Trophoblast cell (in vitro differentiated cells and primary cell): Measurements from ENCODE around the gene ADAMTS12.

Experiments
- DNase-seq, 2 donors: peaks; one replicate each; pipeline ENCODE4 v3.0.0-alpha.2; 2016
- H2AFZ ChIP-seq: 2 replicates; pipeline ENCODE4 v1.6.1; 2013; ENCODE audit warnings: low read length, moderate library complexity, mild to moderate bottlenecking; ENCODE audit not compliant: insufficient read depth, poor library complexity
- H2AK5ac ChIP-seq: 2 replicates; pipeline ENCODE4 v1.6.1; 2013; ENCODE audit warnings: mild to moderate bottlenecking, low read length
- H2BK120ac ChIP-seq: 2 replicates; pipeline ENCODE4 v1.6.1; 2013; ENCODE audit warnings: low read length, mild to moderate bottlenecking, moderate library complexity; ENCODE audit not compliant: insufficient read depth, poor library complexity
- H2BK12ac ChIP-seq: 2 replicates; pipeline ENCODE4 v1.6.1; 2013; ENCODE audit warnings: mild to moderate bottlenecking, low read length, moderate library complexity
- H2BK5ac ChIP-seq: 2 replicates; pipeline ENCODE4 v1.6.1; 2013; ENCODE audit warnings: low read length, low read depth, moderate library complexity, mild to moderate bottlenecking; ENCODE audit not compliant: poor library complexity
- H3K14ac ChIP-seq: 2 replicates; pipeline ENCODE4 v1.6.1; 2013; ENCODE audit warnings: mild to moderate bottlenecking, low read length
- H3K18ac ChIP-seq: 2 replicates; pipeline ENCODE4 v1.6.1; 2013; ENCODE audit warnings: mild to moderate bottlenecking, low read length
- H3K23ac ChIP-seq: 2 replicates; pipeline ENCODE4 v1.6.1; 2013; ENCODE audit warnings: low read length
- H3K27ac ChIP-seq: 2 replicates; pipeline ENCODE4 v1.5.1; 2013; ENCODE audit warnings: low read depth, mild to moderate bottlenecking, inconsistent platforms, low read length, moderate library complexity
- H3K27me3 ChIP-seq: 2 replicates; pipeline ENCODE4 v1.6.1; 2013; ENCODE audit warnings: inconsistent platforms, mild to moderate bottlenecking, low read length, moderate library complexity; ENCODE audit not compliant: insufficient read depth
- H3K36me3 ChIP-seq, 2 experiments: 1 replicate in 1 of 2; 2 replicates in 1 of 2; pipeline ENCODE4 v1.6.1; 2013; ENCODE audit warnings: low read length in 2 of 2, mild to moderate bottlenecking in 2 of 2, moderate library complexity in 1 of 2; ENCODE audit not compliant: insufficient read depth in 2 of 2, control insufficient read depth in 1 of 2
- H3K4ac ChIP-seq: 2 replicates; pipeline ENCODE4 v1.6.1; 2013; ENCODE audit warnings: low read depth, mild to moderate bottlenecking, low read length, moderate library complexity
- H3K4me1 ChIP-seq, 2 experiments: 1 replicate in 1 of 2; 2 replicates in 1 of 2; pipeline ENCODE4 v1.6.1; 2013; ENCODE audit warnings: low read length in 2 of 2, mild to moderate bottlenecking in 2 of 2, moderate library complexity in 1 of 2; ENCODE audit not compliant: insufficient read depth in 2 of 2, control insufficient read depth in 1 of 2
- H3K4me2 ChIP-seq: 2 replicates; pipeline ENCODE4 v1.6.1; 2013; ENCODE audit warnings: inconsistent platforms, mild to moderate bottlenecking, low read length, moderate library complexity
- H3K4me3 ChIP-seq: 2 replicates; pipeline ENCODE4 v1.5.1; 2013; ENCODE audit warnings: mild to moderate bottlenecking, low read depth, low read length, inconsistent platforms
- H3K79me1 ChIP-seq: one replicate; pipeline ENCODE4 v1.6.1; 2013; ENCODE audit warnings: low read length
- H3K79me2 ChIP-seq: 2 replicates; pipeline ENCODE4 v1.6.1; 2013; ENCODE audit warnings: low read length, mild to moderate bottlenecking; ENCODE audit not compliant: control insufficient read depth, insufficient read depth, poor library complexity
- H3K9ac ChIP-seq: 2 replicates; pipeline ENCODE4 v1.6.1; 2013; ENCODE audit warnings: mild to moderate bottlenecking, low read length
- H3K9me3 ChIP-seq: 2 replicates; pipeline ENCODE4 v1.6.1; 2013; ENCODE audit warnings: low read depth, mild to moderate bottlenecking, control low read depth, inconsistent platforms, low read length; ENCODE audit not compliant: insufficient read depth
- H4K12ac ChIP-seq: 2 replicates; pipeline ENCODE4 v1.6.1; 2013; ENCODE audit warnings: low read depth, mild to moderate bottlenecking, low read length, moderate library complexity
- H4K8ac ChIP-seq: 2 replicates; pipeline ENCODE4 v1.6.1; 2013; ENCODE audit warnings: low read depth, mild to moderate bottlenecking, low read length, moderate library complexity
- H4K91ac ChIP-seq: one replicate; pipeline ENCODE4 v1.6.1; 2013; ENCODE audit warnings: low read depth, mild to moderate bottlenecking, low read length, moderate library complexity
- WGBS: extraction: QIAGEN DNeasy Blood & Tissue Kit; methylation state at CpG from one replicate; pipeline ENCODE4 v1.1.7; 2013; ENCODE audit warnings: missing lambda C conversion rate; ENCODE audit not compliant: insufficient read length, insufficient coverage; ENCODE audit errors: extremely low coverage; 5-methylcytosine and 5-hydroxymethylcytosine counted together

The ADAMTS12 gene

GRCh38 chr5:33794550-33795181, 97.1 kb downstream of the ADAMTS12 start:
- no peak overlapping the region for H3K23ac ChIP-seq
- no peak overlapping the region for H3K4me2 ChIP-seq
- no peak overlapping the region for H2AK5ac ChIP-seq
- H3K9me3 ChIP-seq, result peaks cover 2% of the 10 kb centered on the region
- no peak overlapping the region for H3K4me3 ChIP-seq
- H3K18ac ChIP-seq, result no peak overlapping the region
- H2AFZ ChIP-seq, result peak overlapping the region; percentile 75
- no peak overlapping the region for H4K91ac ChIP-seq
- WGBS, result no CpG with 5 or more reads among the region's 8 CpGs
- no peak for DNase-seq
- H3K4ac ChIP-seq, result no peak overlapping the region
- H2BK5ac ChIP-seq, result no peak overlapping the region
- no peaks in the 10 kb centered on the region for H3K27me3 ChIP-seq
- no peaks in the 10 kb centered on the region for H3K36me3 ChIP-seq
- no peak overlapping the region for H4K12ac ChIP-seq
- no peak overlapping the region for H3K9ac ChIP-seq
- H3K4me1 ChIP-seq, result peaks cover 2 to 4% of the 10 kb centered on the region in 2 experiments
- no peak overlapping the region for H4K8ac ChIP-seq
- no peak overlapping the region for H2BK12ac ChIP-seq
- no peak overlapping the region for H2BK120ac ChIP-seq
- no peak overlapping the region for H3K14ac ChIP-seq
- H3K79me2 ChIP-seq, result no peaks in the 10 kb centered on the region
- H3K27ac ChIP-seq, result no peak overlapping the region
- no peaks in the 10 kb centered on the region for H3K79me1 ChIP-seq

DNA sequence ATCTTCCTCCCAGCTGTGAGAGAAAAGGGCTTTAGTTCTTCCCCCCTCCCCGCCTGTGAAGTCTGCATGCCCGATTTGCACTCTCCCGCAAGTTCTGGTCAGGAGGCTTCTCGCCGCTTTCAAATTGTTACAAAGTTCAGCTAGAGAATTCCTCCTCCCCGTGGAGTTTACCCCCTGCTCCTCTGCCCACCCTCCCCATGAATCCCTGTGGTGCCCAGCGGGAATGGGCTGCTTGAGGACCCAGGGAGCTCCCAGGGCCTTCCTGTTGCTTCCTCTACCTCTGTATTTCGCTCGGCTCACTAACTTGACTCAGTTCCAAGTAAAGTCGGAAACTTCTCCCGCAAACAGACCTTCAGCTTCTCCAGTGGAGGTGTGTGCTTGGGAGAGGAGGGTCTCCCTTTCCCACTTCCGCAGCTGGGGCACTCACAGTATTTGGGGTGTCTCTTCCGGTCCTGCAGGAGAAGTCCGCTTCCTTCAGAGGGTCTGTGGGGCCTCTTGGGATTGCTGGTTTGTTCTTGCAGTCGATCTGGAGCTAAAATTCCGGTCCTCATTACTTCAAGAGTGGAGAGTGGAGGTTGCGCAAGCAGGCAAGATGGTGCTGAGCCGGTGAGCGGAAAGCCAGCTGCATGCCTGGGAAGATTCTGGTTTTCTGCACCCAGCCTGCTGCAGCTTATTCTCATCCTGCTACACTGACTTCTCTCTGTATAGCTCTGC, 97.8 kb downstream of the ADAMTS12 start:
- no peak overlapping the region for H3K23ac ChIP-seq
- peaks cover 2 to 4% of the 10 kb centered on the region in 2 experiments for H3K4me1 ChIP-seq
- H3K79me2 ChIP-seq, result no peaks in the 10 kb centered on the region
- H4K12ac ChIP-seq, result no peak overlapping the region
- H2BK12ac ChIP-seq, result no peak overlapping the region
- peaks cover 2% of the 10 kb centered on the region for H3K9me3 ChIP-seq
- no CpG with 5 or more reads among the region's 19 CpGs for WGBS
- H3K4me3 ChIP-seq, result no peak overlapping the region
- H4K91ac ChIP-seq, result no peak overlapping the region
- H3K4me2 ChIP-seq, result no peak overlapping the region
- no peak overlapping the region for H2BK5ac ChIP-seq
- no peak overlapping the region for H3K4ac ChIP-seq
- no peak overlapping the region for H4K8ac ChIP-seq
- H3K36me3 ChIP-seq, result no peaks in the 10 kb centered on the region
- no peak overlapping the region for H3K9ac ChIP-seq
- peak overlapping the region; percentile 75 for H2AFZ ChIP-seq
- no peak overlapping the region for H3K27ac ChIP-seq
- H3K18ac ChIP-seq, result no peak overlapping the region
- no peaks in the 10 kb centered on the region for H3K27me3 ChIP-seq
- no peaks in the 10 kb centered on the region for H3K79me1 ChIP-seq
- DNase-seq, result no peak
- no peak overlapping the region for H2BK120ac ChIP-seq
- H2AK5ac ChIP-seq, result no peak overlapping the region
- no peak overlapping the region for H3K14ac ChIP-seq

GRCh38 chr5:33793276-33793675, 98.5 kb downstream of the ADAMTS12 start:
- Histone ChIP-seq H4K8ac (no peak overlapping the region), H3K4ac (no peak overlapping the region), H2BK120ac (no peak overlapping the region), H3K4me2 (no peak overlapping the region), H3K27ac (no peak overlapping the region), H2BK12ac (no peak overlapping the region), H4K91ac (no peak overlapping the region), H3K23ac (no peak overlapping the region), H2AK5ac (no peak overlapping the region), H3K18ac (no peak overlapping the region), H3K9ac (no peak overlapping the region), H2BK5ac (no peak overlapping the region), H2AFZ (no peak overlapping the region), H3K4me3 (no peak overlapping the region), H4K12ac (no peak overlapping the region), H3K36me3 (no peaks in the 10 kb centered on the region), H3K79me1 (no peaks in the 10 kb centered on the region), H3K14ac (no peak overlapping the region), H3K79me2 (no peaks in the 10 kb centered on the region), H3K4me1 (peaks cover 2 to 4% of the 10 kb centered on the region in 2 experiments), H3K27me3 (no peaks in the 10 kb centered on the region), H3K9me3 (peaks cover 2% of the 10 kb centered on the region)
- no CpG with 5 or more reads among the region's 1 CpG for WGBS
- DNase-seq, result no peak

- H4K12ac ChIP-seq, result no peak overlapping the region
- no peaks in the 10 kb centered on the region for H3K27me3 ChIP-seq
- no peak overlapping the region for H3K4me2 ChIP-seq
- H2AFZ ChIP-seq, result no peak overlapping the region
- no peaks in the 10 kb centered on the region for H3K36me3 ChIP-seq
- no peak overlapping the region for H2BK120ac ChIP-seq
- DNase-seq, result peak in 1 of 2 donors; percentile 15
- H2BK12ac ChIP-seq, result no peak overlapping the region
- no peaks in the 10 kb centered on the region for H3K79me2 ChIP-seq
- no peak overlapping the region for H3K14ac ChIP-seq
- no CpG with 5 or more reads among the region's 1 CpG for WGBS
- no peak overlapping the region for H3K9ac ChIP-seq
- H4K91ac ChIP-seq, result no peak overlapping the region
- no peak overlapping the region for H3K4me3 ChIP-seq
- peak overlapping the region; percentile 11 for H3K23ac ChIP-seq
- no peaks in the 10 kb centered on the region for H3K79me1 ChIP-seq
- H3K4ac ChIP-seq, result no peak overlapping the region
- no peak overlapping the region for H3K27ac ChIP-seq
- H4K8ac ChIP-seq, result no peak overlapping the region
- H2BK5ac ChIP-seq, result no peak overlapping the region
- H3K18ac ChIP-seq, result no peak overlapping the region
- peaks cover 2% of the 10 kb centered on the region for H3K9me3 ChIP-seq
- no peak overlapping the region for H2AK5ac ChIP-seq
- H3K4me1 ChIP-seq, result peaks cover 2 to 4% of the 10 kb centered on the region in 2 experiments
These were observed 99.2 kb downstream of the ADAMTS12 start for GRCh38 chr5:33792559-33792958.
